Measurements from ENCODE around the gene SUMO1. TPM values are rescaled to one million over a fixed set of nuclear protein-coding genes. Genes with fewer than 3 reads are reported as not detected.

The SUMO1 gene
- total and polyA plus RNA-seq, 2 donors (not counting 3 experiments of a cell fraction or from before 2014, with no cell fraction given), result 38.5 to 105 TPM

DNA sequence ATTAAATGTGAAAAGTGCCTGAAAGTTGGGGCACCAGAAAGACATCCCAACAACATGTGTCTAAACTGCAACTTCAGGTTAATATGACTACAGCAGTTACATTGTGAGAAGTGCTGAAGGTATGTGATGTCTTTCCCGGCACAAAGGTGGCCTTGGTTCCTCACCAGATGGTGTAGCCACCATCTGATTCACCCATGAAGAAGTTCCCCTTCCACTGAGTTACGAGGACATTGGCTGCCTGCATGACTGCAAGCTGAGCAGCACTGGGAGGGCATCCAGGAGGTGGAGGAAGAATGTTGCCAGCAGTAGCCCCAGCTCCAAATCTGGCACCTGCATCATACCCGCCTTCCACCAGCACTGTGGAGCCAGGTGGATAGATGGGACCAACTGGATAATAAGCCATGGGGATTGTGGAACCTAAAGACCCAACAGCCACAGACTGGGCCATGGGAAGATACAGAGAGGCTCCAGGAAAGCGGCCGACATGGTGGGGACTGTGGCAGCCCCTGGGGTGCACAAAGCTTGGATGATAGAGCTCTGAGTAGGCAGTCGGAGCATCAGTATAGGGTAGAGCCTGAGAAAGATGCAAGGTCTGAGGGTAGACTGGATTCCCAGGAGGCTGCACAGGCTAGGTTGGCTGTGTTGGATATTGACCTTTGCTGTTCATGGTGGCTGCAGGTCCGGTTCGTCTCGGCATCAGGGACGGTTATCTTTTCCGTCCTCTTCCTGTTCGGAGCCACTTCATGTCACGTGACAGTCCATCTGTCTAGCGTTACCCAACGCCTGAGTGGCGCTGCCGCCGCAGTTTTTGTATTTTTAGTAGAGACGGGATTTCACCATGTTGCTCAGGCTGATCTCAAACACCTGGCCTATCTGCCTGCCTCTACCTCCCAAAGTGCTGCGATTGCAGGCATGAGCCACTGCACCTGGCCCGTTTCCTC lies 36.9 kb downstream of the SUMO1 start:
- no peak overlapping the region for H3K4me3 ChIP-seq (replicated peaks in 1 of 3; ENCODE audit: insufficient read depth in 1 of 3, low read depth in 1 of 3, low read length in 3 of 3)
- H3K4me1 ChIP-seq (ENCODE audit: control insufficient read depth, extremely low read depth, insufficient read depth, low read length), result no peaks in the 10 kb centered on the region
- CTCF ChIA-PET, result no interaction called here
- H3K27me3 ChIP-seq (ENCODE audit: control insufficient read depth in 2 of 2, insufficient read depth in 2 of 2, low read length in 2 of 2), result peaks cover 0 to 2% of the 10 kb centered on the region in 2 experiments
- no peak overlapping the region for H3K4me2 ChIP-seq (ENCODE audit: insufficient read depth, low read length)
- no peaks in the 10 kb centered on the region for H3K79me2 ChIP-seq (ENCODE audit: control insufficient read depth, insufficient read depth, low read length)
- TF ChIP-seq EZH2 (IDR thresholded peaks at IDR 0.05; ENCODE audit: borderline replicate concordance, low read depth, low read length, severe bottlenecking) (no peak), FOS (IDR thresholded peaks at IDR 0.05; ENCODE audit: borderline replicate concordance, insufficient read depth, low read length) (no peak), GATA2 (IDR thresholded peaks at IDR 0.05; ENCODE audit: insufficient read depth, insufficient read length, low read depth, low read length) (no peak), MYC (IDR thresholded peaks at IDR 0.05; ENCODE audit: low read depth, low read length) (no peak), JUN (IDR thresholded peaks at IDR 0.05; ENCODE audit: borderline replicate concordance, insufficient read depth, insufficient read length, low read depth) (no peak), POLR2AphosphoS5 (IDR thresholded peaks at IDR 0.05; ENCODE audit: insufficient read depth, low read depth, low read length) (no peak), POLR2A (IDR thresholded peaks at IDR 0.05; ENCODE audit: low read depth, low read length) (no peak)
- TF ChIP-seq, protein P1, sequence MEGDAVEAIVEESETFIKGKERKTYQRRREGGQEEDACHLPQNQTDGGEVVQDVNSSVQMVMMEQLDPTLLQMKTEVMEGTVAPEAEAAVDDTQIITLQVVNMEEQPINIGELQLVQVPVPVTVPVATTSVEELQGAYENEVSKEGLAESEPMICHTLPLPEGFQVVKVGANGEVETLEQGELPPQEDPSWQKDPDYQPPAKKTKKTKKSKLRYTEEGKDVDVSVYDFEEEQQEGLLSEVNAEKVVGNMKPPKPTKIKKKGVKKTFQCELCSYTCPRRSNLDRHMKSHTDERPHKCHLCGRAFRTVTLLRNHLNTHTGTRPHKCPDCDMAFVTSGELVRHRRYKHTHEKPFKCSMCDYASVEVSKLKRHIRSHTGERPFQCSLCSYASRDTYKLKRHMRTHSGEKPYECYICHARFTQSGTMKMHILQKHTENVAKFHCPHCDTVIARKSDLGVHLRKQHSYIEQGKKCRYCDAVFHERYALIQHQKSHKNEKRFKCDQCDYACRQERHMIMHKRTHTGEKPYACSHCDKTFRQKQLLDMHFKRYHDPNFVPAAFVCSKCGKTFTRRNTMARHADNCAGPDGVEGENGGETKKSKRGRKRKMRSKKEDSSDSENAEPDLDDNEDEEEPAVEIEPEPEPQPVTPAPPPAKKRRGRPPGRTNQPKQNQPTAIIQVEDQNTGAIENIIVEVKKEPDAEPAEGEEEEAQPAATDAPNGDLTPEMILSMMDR (IDR thresholded peaks at IDR 0.05; ENCODE audit: extremely low read depth in 1 of 2, insufficient read depth in 1 of 2, low read depth in 1 of 2, low read length in 2 of 2), result no peak
- TF ChIP-seq, protein P2, sequence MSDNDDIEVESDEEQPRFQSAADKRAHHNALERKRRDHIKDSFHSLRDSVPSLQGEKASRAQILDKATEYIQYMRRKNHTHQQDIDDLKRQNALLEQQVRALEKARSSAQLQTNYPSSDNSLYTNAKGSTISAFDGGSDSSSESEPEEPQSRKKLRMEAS (IDR thresholded peaks at IDR 0.05; ENCODE audit: insufficient read depth, insufficient read length), result no peak
- no peaks in the 10 kb centered on the region for H4K20me1 ChIP-seq (replicated peaks; ENCODE audit: control insufficient read depth, extremely low read depth, insufficient read depth, low read length)
- POLR2A ChIA-PET, result no interaction called here
- DNase-seq (ENCODE audit: low read depth, low spot score) (no peak), FAIRE-seq (no peak)
- BruUV-seq (replicated peaks), result no TSS peak
- H3K9ac ChIP-seq (replicated peaks; ENCODE audit: extremely low read depth, insufficient read depth, low read length), result no peak overlapping the region
- H2AFZ ChIP-seq (ENCODE audit: low read depth, low read length), result no peak overlapping the region
- H3K27ac ChIP-seq (ENCODE audit: insufficient read depth, low read depth, low read length), result no peak overlapping the region
- no peaks in the 10 kb centered on the region for H3K9me3 ChIP-seq (replicated peaks; ENCODE audit: control insufficient read depth, insufficient read depth, low read length)
- no peaks in the 10 kb centered on the region for H3K9me1 ChIP-seq (replicated peaks; ENCODE audit: control insufficient read depth, extremely low read depth, insufficient read depth, low read length)
- intact Hi-C loops (cut with micrococcal nuclease) (no loop called here), dilution Hi-C loops (cut with MboI; ENCODE audit: extremely low pct_ligation_motif_present, low sequenced_read_pairs) (no loop called here)
- H3K36me3 ChIP-seq (ENCODE audit: control insufficient read depth in 2 of 2, extremely low read depth in 1 of 2, insufficient read depth in 2 of 2, low read length in 2 of 2), result no peaks in the 10 kb centered on the region
